Measurements from ENCODE around the gene CDK5RAP2.

- no peak for TF ChIP-seq CTCF (conservative IDR thresholded peaks at IDR 0.05 in 1 of 2, IDR thresholded peaks at IDR 0.05 in 1 of 2; ENCODE audit: extremely low read depth in 1 of 2, insufficient read depth in 1 of 2, low read depth in 1 of 2, low read length in 2 of 2)
- TF ChIP-seq EZH2 (IDR thresholded peaks at IDR 0.05; ENCODE audit: borderline replicate concordance, low read length), result no peak
Observed at GRCh38 chr9:120377268-120378159, 202.5 kb downstream of the CDK5RAP2 start.
